Liver (tissue), 9 donors: ENCODE measurements around the gene TBL1Y. TPM values are rescaled to one million over a fixed set of nuclear protein-coding genes. Genes with fewer than 3 reads are reported as not detected.

Source experiments
- DNase-seq: peaks from one replicate; pipeline ENCODE4 v3.0.0-alpha.2; 2017; ENCODE audit warnings: low spot score
- H3K27ac ChIP-seq, 2 donors: one replicate each; pipeline ENCODE4 v1.7.0; 2013; ENCODE audit warnings: inconsistent platforms in 2 of 2, low read length in 2 of 2, control low read depth in 1 of 2, low read depth in 1 of 2, mild to moderate bottlenecking in 1 of 2
- H3K27me3 ChIP-seq, 4 donors: one replicate each; pipeline versions ENCODE4 v1.6.1 to v1.7.0; 2013; ENCODE audit warnings: low read length in 3 of 4, inconsistent platforms in 1 of 4, mild to moderate bottlenecking in 1 of 4, moderate library complexity in 1 of 4; ENCODE audit not compliant: control insufficient read depth in 4 of 4, insufficient read depth in 4 of 4
- H3K36me3 ChIP-seq, 4 donors: one replicate each; pipeline versions ENCODE4 v1.6.1 to v1.7.0; 2013; ENCODE audit warnings: low read length in 3 of 4, mild to moderate bottlenecking in 3 of 4, low read depth in 1 of 4, moderate library complexity in 1 of 4; ENCODE audit not compliant: control insufficient read depth in 4 of 4, insufficient read depth in 3 of 4
- H3K4me1 ChIP-seq, 4 donors: one replicate each; pipeline versions ENCODE4 v1.6.1 to v1.7.0; 2013; ENCODE audit warnings: low read length in 3 of 4, mild to moderate bottlenecking in 3 of 4, moderate library complexity in 1 of 4; ENCODE audit not compliant: control insufficient read depth in 4 of 4, insufficient read depth in 4 of 4
- H3K4me3 ChIP-seq, 3 donors: one replicate each; pipeline versions ENCODE4 v1.6.1 to v1.7.0; 2013; ENCODE audit warnings: low read length in 3 of 3, control low read depth in 1 of 3, low read depth in 1 of 3, mild to moderate bottlenecking in 1 of 3
- H3K9ac ChIP-seq, 2 donors: one replicate each; pipeline ENCODE4 v1.7.0; 2013; ENCODE audit warnings: low read length in 2 of 2, mild to moderate bottlenecking in 2 of 2, moderate library complexity in 2 of 2, control low read depth in 1 of 2, low read depth in 1 of 2
- H3K9me3 ChIP-seq, 4 donors: one replicate each; pipeline versions ENCODE4 v1.6.1 to v1.7.0; 2013; ENCODE audit warnings: low read length in 3 of 4; ENCODE audit not compliant: control insufficient read depth in 4 of 4
- ATF3 ChIP-seq: IDR thresholded peaks from 2 replicates; pipeline ENCODE4 v1.6.1; 2016; ENCODE audit warnings: antibody characterized with exemption
- CTCF ChIP-seq: fragments of 150-350 bp; IDR thresholded peaks from 2 replicates; pipeline ENCODE4 v1.5.1; 2017; ENCODE audit warnings: improper control_type of control experiment, low read depth, low read length; ENCODE audit not compliant: missing input control
- EGR1 ChIP-seq, 2 donors: IDR thresholded peaks; 2 replicates each; pipeline ENCODE4 v1.6.1; 2016 to 2018; ENCODE audit warnings: antibody characterized with exemption in 2 of 2, low read depth in 2 of 2
- FOXA1 ChIP-seq: IDR thresholded peaks from 2 replicates; pipeline ENCODE4 v1.6.1; 2016; ENCODE audit warnings: antibody characterized with exemption
- FOXA2 ChIP-seq: IDR thresholded peaks from 2 replicates; pipeline ENCODE4 v1.6.1; 2016; ENCODE audit warnings: antibody characterized with exemption
- GABPA ChIP-seq, 2 donors: IDR thresholded peaks in 1 of 2; conservative IDR thresholded peaks in 1 of 2; 2 replicates each; pipeline ENCODE4 v1.6.1; 2016; ENCODE audit warnings: antibody characterized with exemption in 2 of 2, mild to moderate bottlenecking in 1 of 2, moderate library complexity in 1 of 2
- HNF4A ChIP-seq, 2 donors: conservative IDR thresholded peaks; 2 replicates each; pipeline ENCODE4 v1.6.1; 2016; ENCODE audit warnings: antibody characterized with exemption in 2 of 2, mild to moderate bottlenecking in 2 of 2
- HNF4G ChIP-seq: IDR thresholded peaks from 2 replicates; pipeline ENCODE4 v1.6.1; 2016; ENCODE audit warnings: antibody characterized with exemption
- JUND ChIP-seq, 2 donors: IDR thresholded peaks; 2 replicates each; pipeline ENCODE4 v1.6.1; 2016; ENCODE audit warnings: antibody characterized with exemption in 2 of 2
- NR2F2 ChIP-seq: IDR thresholded peaks from 2 replicates; pipeline ENCODE4 v1.6.1; 2016; ENCODE audit warnings: antibody characterized with exemption
- RAD21 ChIP-seq, 2 donors: IDR thresholded peaks; 2 replicates each; pipeline ENCODE4 v1.6.1; 2016; ENCODE audit warnings: antibody characterized with exemption in 2 of 2, mild to moderate bottlenecking in 2 of 2
- RXRA ChIP-seq, 2 donors: IDR thresholded peaks; 2 replicates each; pipeline ENCODE4 v1.6.1; 2017 to 2018; ENCODE audit warnings: antibody characterized with exemption in 2 of 2, mild to moderate bottlenecking in 1 of 2
- SP1 ChIP-seq: IDR thresholded peaks from 2 replicates; pipeline ENCODE4 v1.6.1; 2018; ENCODE audit warnings: antibody characterized with exemption, mild to moderate bottlenecking
- TAF1 ChIP-seq: conservative IDR thresholded peaks from 2 replicates; pipeline ENCODE4 v1.6.1; 2016; ENCODE audit warnings: antibody characterized with exemption, mild to moderate bottlenecking
- YY1 ChIP-seq: IDR thresholded peaks from 2 replicates; pipeline ENCODE4 v1.6.1; 2016; ENCODE audit warnings: antibody characterized with exemption, mild to moderate bottlenecking
- WGBS: extraction: QIAGEN DNeasy Blood & Tissue Kit; methylation state at CpG from one replicate; pipeline ENCODE4 v1.1.7; 2013; 5-methylcytosine and 5-hydroxymethylcytosine counted together
- polyA plus RNA-seq, 2 donors: library from polyadenylated mRNA; stranded (reverse) in 1 of 2; unstranded in 1 of 2; fragments of 200-250 nt in 1 of 2; fragments of >200 nt in 1 of 2; fragmentation: Nextera tagmentation in 1 of 2; extraction: Ambion mirVana in 1 of 2; gene quantifications; one replicate each; pipeline versions ENCODE4 v1.2.1 to v1.2.3, GENCODE V29; 2013 to 2015
- total RNA-seq, 2 donors: library from RNA; depleted of rRNA; stranded (reverse); fragments of >200 nt; gene quantifications; one replicate each; pipeline ENCODE4 v1.2.3, GENCODE V29; 2014
- TF ChIP-seq, protein P1 (sequence below): IDR thresholded peaks from 2 replicates; pipeline ENCODE4 v1.6.1; 2016; ENCODE audit warnings: antibody characterized with exemption
- TF ChIP-seq, protein P2 (sequence below): IDR thresholded peaks from 2 replicates; pipeline ENCODE4 v1.6.1; 2016; ENCODE audit warnings: antibody characterized with exemption, mild to moderate bottlenecking
- TF ChIP-seq, protein P3 (sequence below): IDR thresholded peaks from 2 replicates; pipeline ENCODE4 v1.6.1; 2016; ENCODE audit warnings: antibody characterized with exemption
- donor health status: healthy.
- donor health status: healthy.
- donor health status: healthy.
- donor health status: healthy.
- donor health status: healthy.

Gene TBL1Y
- total and polyA plus RNA-seq, 4 donors, result 0.72 to 1.6 TPM; not detected in 2

DNA sequence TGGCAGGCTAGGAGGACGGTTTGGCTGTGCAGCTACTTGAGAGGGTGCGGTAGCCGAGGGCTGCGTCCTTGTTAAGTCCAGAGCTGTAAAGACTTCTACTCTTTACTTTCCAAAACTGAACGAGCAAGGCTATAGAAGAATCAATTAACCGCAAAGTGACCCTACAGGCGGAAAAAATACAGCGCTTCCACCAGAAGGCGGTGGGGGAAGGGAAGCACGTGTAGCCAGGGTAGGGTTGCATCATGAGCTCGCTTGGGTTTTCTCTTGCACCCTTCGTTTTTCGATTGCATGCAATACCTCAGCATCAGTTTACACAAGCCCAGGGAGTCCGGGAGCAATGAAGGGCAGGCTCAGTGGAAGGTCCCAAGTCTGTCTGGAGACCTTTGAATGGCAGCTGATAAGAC, 1.4 kb upstream of the TBL1Y start:
- peak; percentile 41 for DNase-seq
- TF ChIP-seq JUND (IDR thresholded peaks at IDR 0.05) (peak in 1 of 2 donors; percentile 59), FOXA1 (no peak), NR2F2 (no peak), CTCF (no peak), RXRA (IDR thresholded peaks at IDR 0.05) (peak in 1 of 2 donors; percentile 77), ATF3 (no peak), YY1 (peak; percentile 36), HNF4A (conservative IDR thresholded peaks at IDR 0.05) (peak in 1 of 2 donors; percentile 68), FOXA2 (peak; percentile 50), EGR1 (IDR thresholded peaks at IDR 0.05; ENCODE audit: low read depth in 2 of 2) (peak in 1 of 2 donors; percentile 42), HNF4G (no peak), GABPA (IDR thresholded peaks at IDR 0.05 in 1 of 2, conservative IDR thresholded peaks at IDR 0.05 in 1 of 2) (no peak), TAF1 (no peak), SP1 (no peak), RAD21 (IDR thresholded peaks at IDR 0.05) (no peak)
- TF ChIP-seq, protein P1, sequence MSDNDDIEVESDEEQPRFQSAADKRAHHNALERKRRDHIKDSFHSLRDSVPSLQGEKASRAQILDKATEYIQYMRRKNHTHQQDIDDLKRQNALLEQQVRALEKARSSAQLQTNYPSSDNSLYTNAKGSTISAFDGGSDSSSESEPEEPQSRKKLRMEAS, result peak; percentile 87
- TF ChIP-seq, protein P2, sequence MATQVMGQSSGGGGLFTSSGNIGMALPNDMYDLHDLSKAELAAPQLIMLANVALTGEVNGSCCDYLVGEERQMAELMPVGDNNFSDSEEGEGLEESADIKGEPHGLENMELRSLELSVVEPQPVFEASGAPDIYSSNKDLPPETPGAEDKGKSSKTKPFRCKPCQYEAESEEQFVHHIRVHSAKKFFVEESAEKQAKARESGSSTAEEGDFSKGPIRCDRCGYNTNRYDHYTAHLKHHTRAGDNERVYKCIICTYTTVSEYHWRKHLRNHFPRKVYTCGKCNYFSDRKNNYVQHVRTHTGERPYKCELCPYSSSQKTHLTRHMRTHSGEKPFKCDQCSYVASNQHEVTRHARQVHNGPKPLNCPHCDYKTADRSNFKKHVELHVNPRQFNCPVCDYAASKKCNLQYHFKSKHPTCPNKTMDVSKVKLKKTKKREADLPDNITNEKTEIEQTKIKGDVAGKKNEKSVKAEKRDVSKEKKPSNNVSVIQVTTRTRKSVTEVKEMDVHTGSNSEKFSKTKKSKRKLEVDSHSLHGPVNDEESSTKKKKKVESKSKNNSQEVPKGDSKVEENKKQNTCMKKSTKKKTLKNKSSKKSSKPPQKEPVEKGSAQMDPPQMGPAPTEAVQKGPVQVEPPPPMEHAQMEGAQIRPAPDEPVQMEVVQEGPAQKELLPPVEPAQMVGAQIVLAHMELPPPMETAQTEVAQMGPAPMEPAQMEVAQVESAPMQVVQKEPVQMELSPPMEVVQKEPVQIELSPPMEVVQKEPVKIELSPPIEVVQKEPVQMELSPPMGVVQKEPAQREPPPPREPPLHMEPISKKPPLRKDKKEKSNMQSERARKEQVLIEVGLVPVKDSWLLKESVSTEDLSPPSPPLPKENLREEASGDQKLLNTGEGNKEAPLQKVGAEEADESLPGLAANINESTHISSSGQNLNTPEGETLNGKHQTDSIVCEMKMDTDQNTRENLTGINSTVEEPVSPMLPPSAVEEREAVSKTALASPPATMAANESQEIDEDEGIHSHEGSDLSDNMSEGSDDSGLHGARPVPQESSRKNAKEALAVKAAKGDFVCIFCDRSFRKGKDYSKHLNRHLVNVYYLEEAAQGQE, result no peak
- TF ChIP-seq, protein P3, sequence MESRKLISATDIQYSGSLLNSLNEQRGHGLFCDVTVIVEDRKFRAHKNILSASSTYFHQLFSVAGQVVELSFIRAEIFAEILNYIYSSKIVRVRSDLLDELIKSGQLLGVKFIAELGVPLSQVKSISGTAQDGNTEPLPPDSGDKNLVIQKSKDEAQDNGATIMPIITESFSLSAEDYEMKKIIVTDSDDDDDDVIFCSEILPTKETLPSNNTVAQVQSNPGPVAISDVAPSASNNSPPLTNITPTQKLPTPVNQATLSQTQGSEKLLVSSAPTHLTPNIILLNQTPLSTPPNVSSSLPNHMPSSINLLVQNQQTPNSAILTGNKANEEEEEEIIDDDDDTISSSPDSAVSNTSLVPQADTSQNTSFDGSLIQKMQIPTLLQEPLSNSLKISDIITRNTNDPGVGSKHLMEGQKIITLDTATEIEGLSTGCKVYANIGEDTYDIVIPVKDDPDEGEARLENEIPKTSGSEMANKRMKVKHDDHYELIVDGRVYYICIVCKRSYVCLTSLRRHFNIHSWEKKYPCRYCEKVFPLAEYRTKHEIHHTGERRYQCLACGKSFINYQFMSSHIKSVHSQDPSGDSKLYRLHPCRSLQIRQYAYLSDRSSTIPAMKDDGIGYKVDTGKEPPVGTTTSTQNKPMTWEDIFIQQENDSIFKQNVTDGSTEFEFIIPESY, result peak; percentile 41
- no peak overlapping the region for H3K27ac ChIP-seq
- no peak overlapping the region for H3K4me3 ChIP-seq
- H3K36me3 ChIP-seq, result no peaks in the 10 kb centered on the region
- no peaks in the 10 kb centered on the region for H3K27me3 ChIP-seq
- H3K9ac ChIP-seq, result no peak overlapping the region
- H3K9me3 ChIP-seq, result no peaks in the 10 kb centered on the region
- 1% methylated on average over 14 of the region's 14 CpGs for WGBS
- H3K4me1 ChIP-seq, result peaks cover 0 to 2% (median 0%) of the 10 kb centered on the region in 4 donors
